ENCODE data around the gene COL9A3.

- TF ChIP-seq POLR2A (IDR thresholded peaks at IDR 0.05; ENCODE audit: low read depth, low read length) (no peak), POLR2AphosphoS5 (IDR thresholded peaks at IDR 0.05; ENCODE audit: low read depth, low read length) (no peak)
These were observed 71.0 kb downstream of the COL9A3 start for GRCh38 chr20:62887860-62888239.

Measured in GM12892 (cell line).